Right atrium auricular region (tissue), 2 donors: Measurements from ENCODE around the gene CRCP. TPM values are rescaled to one million over a fixed set of nuclear protein-coding genes. Genes with fewer than 3 reads are reported as not detected.
A peak's percentile ranks its signal among the peaks of the same experiment; 100 is the strongest.
"Not testable (repeated sequence)": the region's sequence is repeated elsewhere in the genome, so short reads cannot be mapped to it uniquely, and the experiment has no call there.

Experiments
- DNase-seq: peaks from one replicate; pipeline ENCODE4 v3.0.0-alpha.2; 2019; ENCODE audit warnings: low spot score
- H3K27ac ChIP-seq, 2 donors: fragments of 200-600 bp; sonication (generic); 1 replicate in 1 of 2; 2 replicates in 1 of 2; pipeline ENCODE4 v1.5.1; 2016 to 2019
- H3K27me3 ChIP-seq, 2 donors: fragments of 200-600 bp; sonication (generic); one replicate each; pipeline versions ENCODE4 v1.5.1 to v1.6.0; 2017 to 2019
- H3K36me3 ChIP-seq: fragments of 200-600 bp; sonication (generic); one replicate; pipeline ENCODE4 v1.5.1; 2016
- H3K4me1 ChIP-seq, 2 donors: fragments of 200-600 bp; sonication (generic); one replicate each; pipeline versions ENCODE4 v1.5.1 to v1.6.0; 2017 to 2019
- H3K4me3 ChIP-seq, 2 donors: fragments of 200-600 bp; sonication (generic); 1 replicate in 1 of 2; 2 replicates in 1 of 2; pipeline ENCODE4 v1.5.1; 2017 to 2019; ENCODE audit warnings: mild to moderate bottlenecking in 1 of 2, moderate library complexity in 1 of 2
- H3K9me3 ChIP-seq, 2 donors: fragments of 200-600 bp; sonication (generic); one replicate each; pipeline ENCODE4 v1.5.1; 2019
- CTCF ChIP-seq, 2 donors: fragments of 200-600 bp; sonication (generic); IDR thresholded peaks; one replicate each; pipeline ENCODE4 v1.5.1; 2019; ENCODE audit warnings: antibody characterized with exemption in 2 of 2
- total RNA-seq, 2 donors: library from RNA; depleted of rRNA; stranded (reverse); fragments of >200 nt; gene quantifications; one replicate each; pipeline ENCODE4 v1.1.0, GENCODE V29; 2016

Gene CRCP
- total RNA-seq, 2 donors from 2014 or later = 29.9 to 44.9 TPM

- Histone ChIP-seq H3K4me1 (peaks cover 0 to 13% of the 10 kb centered on the region in 2 donors), H3K27ac (peak overlapping the region in 1 of 2 donors; percentile 27), H3K9me3 (no peaks in the 10 kb centered on the region), H3K36me3 (peaks cover 48% of the 10 kb centered on the region), H3K4me3 (no peak overlapping the region), H3K27me3 (no peaks in the 10 kb centered on the region)
- no peak for TF ChIP-seq CTCF (IDR thresholded peaks at IDR 0.05)
- DNase-seq = peak; percentile 72
Observed at GRCh38 chr7:66145400-66146104, 30.9 kb downstream of the CRCP start.

- Histone ChIP-seq H3K27me3 (no peaks in the 10 kb centered on the region), H3K27ac (no peak overlapping the region), H3K9me3 (no peaks in the 10 kb centered on the region), H3K36me3 (peaks cover 45% of the 10 kb centered on the region), H3K4me3 (no peak overlapping the region), H3K4me1 (peaks cover 0 to 21% of the 10 kb centered on the region in 2 donors)
- DNase-seq = no peak
- no peak for TF ChIP-seq CTCF (IDR thresholded peaks at IDR 0.05)
Observed at GRCh38 chr7:66146701-66147100, 32.1 kb downstream of the CRCP start.

- H3K36me3 ChIP-seq = peaks cover 43% of the 10 kb centered on the region
- H3K27ac ChIP-seq, H3K27me3 ChIP-seq, H3K4me3 ChIP-seq, DNase-seq, H3K9me3 ChIP-seq: not testable (repeated sequence)
- H3K4me1 ChIP-seq = peaks cover 0 to 31% of the 10 kb centered on the region in 2 donors
Observed at GRCh38 chr7:66147657-66148056, 33.0 kb downstream of the CRCP start.

- Histone ChIP-seq H3K4me3 (no peak overlapping the region), H3K4me1 (peaks cover 0 to 42% of the 10 kb centered on the region in 2 donors), H3K27ac (peak overlapping the region; percentile 60 to 73), H3K27me3 (no peaks in the 10 kb centered on the region), H3K9me3 (no peaks in the 10 kb centered on the region), H3K36me3 (peaks cover 42% of the 10 kb centered on the region)
- no peak for TF ChIP-seq CTCF (IDR thresholded peaks at IDR 0.05)
- DNase-seq = peak; percentile 78
Observed at GRCh38 chr7:66150471-66150870, 35.8 kb downstream of the CRCP start.

- peaks cover 0 to 42% of the 10 kb centered on the region in 2 donors for H3K4me1 ChIP-seq
- TF ChIP-seq CTCF (IDR thresholded peaks at IDR 0.05) = no peak
- peak overlapping the region in 1 of 2 donors; percentile 14 for H3K4me3 ChIP-seq
Observed at GRCh38 chr7:66152371-66153191, 37.9 kb downstream of the CRCP start.

GRCh38 chr7:66153691-66154090 is 39.0 kb downstream of the CRCP start:
- H3K9me3 ChIP-seq = no peaks in the 10 kb centered on the region
- no peak overlapping the region for H3K27ac ChIP-seq
- H3K36me3 ChIP-seq = peaks cover 44% of the 10 kb centered on the region
- H3K4me3 ChIP-seq = no peak overlapping the region
- H3K27me3 ChIP-seq = no peaks in the 10 kb centered on the region
- H3K4me1 ChIP-seq = peaks cover 0 to 42% of the 10 kb centered on the region in 2 donors
- no peak for TF ChIP-seq CTCF (IDR thresholded peaks at IDR 0.05)
- DNase-seq = no peak

More at GRCh38 chr7:66152371-66153191, 37.9 kb downstream of the CRCP start:
- Histone ChIP-seq H3K9me3 (no peaks in the 10 kb centered on the region), H3K36me3 (peaks cover 46% of the 10 kb centered on the region), H3K27me3 (no peaks in the 10 kb centered on the region), H3K27ac (peak overlapping the region; percentile 41 to 73)
- no peak for DNase-seq

GRCh38 chr7:66156035-66156434 is 41.4 kb downstream of the CRCP start:
- H3K27ac ChIP-seq, H3K4me3 ChIP-seq, DNase-seq, H3K27me3 ChIP-seq: not testable (repeated sequence)
- Histone ChIP-seq H3K36me3 (peaks cover 44% of the 10 kb centered on the region), H3K4me1 (peaks cover 0 to 26% of the 10 kb centered on the region in 2 donors), H3K9me3 (peaks cover 0 to 12% of the 10 kb centered on the region in 2 donors)
